Chondrocyte (in vitro differentiated cells): Measurements from ENCODE around the gene NEU1. TPM values are rescaled to one million over a fixed set of nuclear protein-coding genes. Genes with fewer than 3 reads are reported as not detected.
"Not testable (repeated sequence)": the region's sequence is repeated elsewhere in the genome, so short reads cannot be mapped to it uniquely, and the experiment has no call there.

Experiments used
- DNase-seq: peaks from one replicate; pipeline ENCODE4 v3.0.0; 2021; ENCODE audit warnings: mixed read lengths, low spot score
- H3K27ac Mint-ChIP-seq: one replicate; pipeline ENCODE4 v1.8.0; 2021; ENCODE audit warnings: mild to moderate bottlenecking, moderate library complexity, mixed read lengths; ENCODE audit not compliant: unreplicated experiment
- H3K27me3 Mint-ChIP-seq: 2 replicates; pipeline ENCODE4 v1.8.0; 2021; ENCODE audit warnings: low read depth, mixed read lengths
- H3K36me3 Mint-ChIP-seq: 2 replicates; pipeline ENCODE4 v1.8.0; 2021; ENCODE audit warnings: low read depth, mixed read lengths
- H3K4me1 Mint-ChIP-seq: 2 replicates; pipeline ENCODE4 v1.8.0; 2021; ENCODE audit warnings: low read depth, mild to moderate bottlenecking, mixed read lengths
- H3K4me3 Mint-ChIP-seq: one replicate; pipeline ENCODE4 v1.8.0; 2021; ENCODE audit warnings: mild to moderate bottlenecking, moderate library complexity, mixed read lengths; ENCODE audit not compliant: unreplicated experiment
- H3K9me3 Mint-ChIP-seq: 2 replicates; pipeline ENCODE4 v1.8.0; 2021; ENCODE audit warnings: low read depth, mixed read lengths
- CTCF ChIP-seq: fragments of 200-600 bp; sonication (generic); IDR thresholded peaks from 2 replicates; pipeline ENCODE4 v1.5.0; 2021; ENCODE audit warnings: antibody characterized with exemption, mild to moderate bottlenecking, moderate library complexity
- total RNA-seq: library from RNA; stranded (reverse); gene quantifications from 3 replicates; pipeline ENCODE4 v1.2.1, GENCODE V29; 2021

The NEU1 gene
- total RNA-seq, 1 donor from 2014 or later = 64.2 TPM

- TF ChIP-seq CTCF = no peak
- no peak overlapping the region for H3K4me3 Mint-ChIP-seq
- no peak for DNase-seq
- H3K27ac Mint-ChIP-seq = no peak overlapping the region
- H3K36me3 Mint-ChIP-seq = peaks cover 5% of the 10 kb centered on the region
- H3K9me3 Mint-ChIP-seq = no peaks in the 10 kb centered on the region
- H3K4me1 Mint-ChIP-seq = peaks cover under 1% of the 10 kb centered on the region
- no peaks in the 10 kb centered on the region for H3K27me3 Mint-ChIP-seq
Observed at GRCh38 chr6:31844507-31844906, 18.1 kb downstream of the NEU1 start.

- H3K4me3 Mint-ChIP-seq = no peak overlapping the region
- no peak for DNase-seq
Observed at GRCh38 chr6:31842053-31842452, 20.6 kb downstream of the NEU1 start.

GRCh38 chr6:31839779-31840126, 22.9 kb downstream of the NEU1 start:
- not testable (repeated sequence) for H3K27ac Mint-ChIP-seq, H3K4me3 Mint-ChIP-seq, H3K27me3 Mint-ChIP-seq, DNase-seq, H3K9me3 Mint-ChIP-seq
- Mint-ChIP-seq H3K4me1 (peaks cover 35% of the 10 kb centered on the region), H3K36me3 (peaks cover 34% of the 10 kb centered on the region)

More at GRCh38 chr6:31842053-31842452, 20.6 kb downstream of the NEU1 start:
- H3K27me3 Mint-ChIP-seq = no peaks in the 10 kb centered on the region
- H3K36me3 Mint-ChIP-seq = peaks cover 19% of the 10 kb centered on the region
- no peaks in the 10 kb centered on the region for H3K9me3 Mint-ChIP-seq
- peaks cover 18% of the 10 kb centered on the region for H3K4me1 Mint-ChIP-seq
- H3K27ac Mint-ChIP-seq = peak overlapping the region; percentile 49
- TF ChIP-seq CTCF = no peak

- H3K36me3 Mint-ChIP-seq = peaks cover 34% of the 10 kb centered on the region
Observed at GRCh38 chr6:31838968-31839367, 23.7 kb downstream of the NEU1 start.

GRCh38 chr6:31838114-31838553, 24.5 kb downstream of the NEU1 start:
- Mint-ChIP-seq H3K4me3 (peak overlapping the region; percentile 95), H3K27ac (peak overlapping the region; percentile 97), H3K4me1 (peaks cover 42% of the 10 kb centered on the region), H3K36me3 (peaks cover 34% of the 10 kb centered on the region)
- H3K27me3 Mint-ChIP-seq, H3K9me3 Mint-ChIP-seq, DNase-seq: not testable (repeated sequence)

More at GRCh38 chr6:31838968-31839367, 23.7 kb downstream of the NEU1 start:
- Mint-ChIP-seq H3K27me3 (no peaks in the 10 kb centered on the region), H3K4me1 (peaks cover 42% of the 10 kb centered on the region), H3K27ac (no peak overlapping the region), H3K4me3 (peak overlapping the region; percentile 95), H3K9me3 (no peaks in the 10 kb centered on the region)
- no peak for DNase-seq
- TF ChIP-seq CTCF = no peak

GRCh38 chr6:31837369-31838113, 25.1 kb downstream of the NEU1 start:
- peak overlapping the region; percentile 95 for H3K4me3 Mint-ChIP-seq
- TF ChIP-seq CTCF = no peak

More at GRCh38 chr6:31837369-31838113, 25.1 kb downstream of the NEU1 start:
- Mint-ChIP-seq H3K27me3 (no peaks in the 10 kb centered on the region), H3K36me3 (peaks cover 34% of the 10 kb centered on the region), H3K27ac (peak overlapping the region; percentile 97), H3K4me1 (peaks cover 42% of the 10 kb centered on the region), H3K9me3 (no peaks in the 10 kb centered on the region)
- DNase-seq = no peak
